Gastroesophageal sphincter (tissue), 4 donors: ENCODE results near the gene MPPED1. TPM values are rescaled to one million over a fixed set of nuclear protein-coding genes. Genes with fewer than 3 reads are reported as not detected.

Experiments used
- ATAC-seq: fragments of 150-250 bp; one replicate; pipeline ENCODE4 v1.9.1; 2016; ENCODE audit warnings: mild to moderate bottlenecking, moderate library complexity
- H3K27ac ChIP-seq, 4 donors: fragments of 200-600 bp; sonication (generic) in 3 of 4; 1 replicate in 3 of 4; 2 replicates in 1 of 4; pipeline ENCODE4 v1.5.1; 2016 to 2019
- H3K27me3 ChIP-seq: fragments of 200-600 bp; sonication (generic); one replicate; pipeline ENCODE4 v1.5.1; 2019
- H3K36me3 ChIP-seq, 2 donors: fragments of 200-600 bp; sonication (generic); one replicate each; pipeline ENCODE4 v1.5.1; 2019; ENCODE audit warnings: control low read depth in 1 of 2
- H3K4me1 ChIP-seq, 3 donors: fragments of 200-600 bp; sonication (generic); 1 replicate in 2 of 3; 2 replicates in 1 of 3; pipeline ENCODE4 v1.5.1; 2016 to 2019; ENCODE audit warnings: control low read depth in 2 of 3
- H3K4me3 ChIP-seq, 2 donors: fragments of 200-600 bp; sonication (generic); one replicate each; pipeline ENCODE4 v1.5.1; 2019; ENCODE audit warnings: mild to moderate bottlenecking in 1 of 2, moderate library complexity in 1 of 2
- H3K9me3 ChIP-seq, 3 donors: fragments of 200-600 bp; sonication (generic); one replicate each; pipeline ENCODE4 v1.5.1; 2017 to 2019; ENCODE audit warnings: control low read depth in 2 of 3
- EP300 ChIP-seq: sonication (generic); formaldehyde crosslinking; IDR thresholded peaks from one replicate; pipeline ENCODE4 v1.6.1; 2017; ENCODE audit warnings: antibody characterized with exemption, mild to moderate bottlenecking
- POLR2A ChIP-seq, 2 donors: fragments of 450-650 bp; IDR thresholded peaks; one replicate each; pipeline ENCODE4 v1.6.1; 2017; ENCODE audit warnings: antibody characterized with exemption in 2 of 2, mild to moderate bottlenecking in 2 of 2, moderate library complexity in 1 of 2
- POLR2AphosphoS5 ChIP-seq: sonication (generic); formaldehyde crosslinking; IDR thresholded peaks from one replicate; pipeline ENCODE4 v1.6.1; 2017; ENCODE audit warnings: antibody characterized with exemption
- WGBS, 2 donors: methylation state at CpG; one replicate each; pipeline ENCODE4 v1.1.5; 2018; ENCODE audit warnings: low coverage in 1 of 2; 5-methylcytosine and 5-hydroxymethylcytosine counted together
- total RNA-seq, 4 donors: library from RNA; depleted of rRNA; stranded (reverse); fragments of >200 nt; gene quantifications; one replicate each; pipeline ENCODE4 v1.1.0, GENCODE V29; 2016
- TF ChIP-seq, protein P1 (sequence below), 4 experiments: fragments of 200-600 bp in 2 of 4; fragments of 450-650 bp in 2 of 4; sonication (generic) in 1 of 4; IDR thresholded peaks; one replicate each; pipeline ENCODE4 v1.5.1; 2017 to 2019; ENCODE audit warnings: antibody characterized with exemption in 4 of 4, mild to moderate bottlenecking in 2 of 4, moderate library complexity in 2 of 4

The MPPED1 gene, protein sequence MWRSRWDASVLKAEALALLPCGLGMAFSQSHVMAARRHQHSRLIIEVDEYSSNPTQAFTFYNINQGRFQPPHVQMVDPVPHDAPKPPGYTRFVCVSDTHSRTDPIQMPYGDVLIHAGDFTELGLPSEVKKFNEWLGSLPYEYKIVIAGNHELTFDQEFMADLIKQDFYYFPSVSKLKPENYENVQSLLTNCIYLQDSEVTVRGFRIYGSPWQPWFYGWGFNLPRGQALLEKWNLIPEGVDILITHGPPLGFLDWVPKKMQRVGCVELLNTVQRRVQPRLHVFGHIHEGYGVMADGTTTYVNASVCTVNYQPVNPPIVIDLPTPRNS
- under 1 TPM in 1 of 4 donors, not detected in 3; 0.13 TPM for total RNA-seq

DNA sequence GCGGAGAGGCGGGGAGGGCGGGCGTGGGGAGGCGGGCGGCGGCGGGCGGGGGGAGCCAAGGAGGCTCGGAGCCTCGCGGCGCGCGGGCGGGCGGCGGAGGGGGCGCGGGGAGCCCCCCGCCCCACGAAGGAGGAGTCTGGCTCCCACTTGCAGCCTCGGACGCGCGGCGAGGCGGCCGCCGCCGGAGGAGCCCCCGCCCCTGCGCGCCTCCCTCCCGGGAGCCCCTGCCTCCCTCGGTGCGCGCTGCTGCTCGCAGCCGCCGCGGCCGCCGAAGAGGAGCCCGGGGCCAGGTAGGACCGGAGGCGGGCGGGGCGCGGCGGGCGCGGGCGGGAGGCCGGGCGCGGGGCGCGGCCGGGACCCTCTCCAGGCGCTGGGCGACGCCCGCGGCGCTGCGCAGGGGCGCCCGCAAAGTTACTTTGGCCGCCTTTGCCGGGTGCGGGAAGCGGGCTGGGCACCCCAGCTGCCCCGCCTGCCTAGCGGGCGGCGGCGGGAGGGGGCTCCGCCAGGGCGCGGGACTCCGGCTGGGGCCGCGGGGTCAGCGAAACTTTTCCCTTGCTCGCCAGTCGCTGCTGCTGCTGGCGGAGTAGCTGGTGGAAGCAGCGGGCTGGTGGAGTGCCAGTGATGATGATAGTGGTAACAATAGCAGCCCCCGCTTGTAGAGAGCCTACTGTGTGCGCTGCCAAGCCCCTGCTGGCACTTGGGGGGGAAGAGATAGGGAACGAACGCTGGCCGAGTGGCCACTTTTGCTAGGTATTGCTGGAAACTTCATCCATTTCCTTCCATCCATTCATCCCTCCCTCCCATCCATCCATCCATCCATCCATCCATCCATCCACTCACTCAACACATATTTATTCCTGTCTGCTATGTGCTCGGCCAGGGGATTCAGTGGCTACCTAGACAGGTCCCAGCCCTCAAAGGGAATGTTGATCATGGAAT lies at the start of gene MPPED1:
MPPED1 (plus strand) TSS at position 146 of the 939 bp plus-strand sequence. CDS start 12,972 bp downstream, outside the sequence.
- 0 to 22% methylated on average over 1 to 7 of the region's 95 CpGs for WGBS, 2 donors
- Histone ChIP-seq H3K4me3 (peak within 1 kb of the TSS in 1 of 2 donors; percentile 39), H3K27ac (no peak within 1 kb of the TSS), H3K36me3 (no peaks in the 10 kb centered on the region), H3K4me1 (peaks cover 0 to 12% (median 0%) of the 10 kb centered on the region in 3 donors), H3K9me3 (no peaks in the 10 kb centered on the region), H3K27me3 (peaks cover 82% of the 10 kb centered on the region)
- no peak for TF ChIP-seq POLR2A (IDR thresholded peaks at IDR 0.05)
- no peak for TF ChIP-seq POLR2AphosphoS5
- no peak for TF ChIP-seq EP300
- TF ChIP-seq, protein P1, sequence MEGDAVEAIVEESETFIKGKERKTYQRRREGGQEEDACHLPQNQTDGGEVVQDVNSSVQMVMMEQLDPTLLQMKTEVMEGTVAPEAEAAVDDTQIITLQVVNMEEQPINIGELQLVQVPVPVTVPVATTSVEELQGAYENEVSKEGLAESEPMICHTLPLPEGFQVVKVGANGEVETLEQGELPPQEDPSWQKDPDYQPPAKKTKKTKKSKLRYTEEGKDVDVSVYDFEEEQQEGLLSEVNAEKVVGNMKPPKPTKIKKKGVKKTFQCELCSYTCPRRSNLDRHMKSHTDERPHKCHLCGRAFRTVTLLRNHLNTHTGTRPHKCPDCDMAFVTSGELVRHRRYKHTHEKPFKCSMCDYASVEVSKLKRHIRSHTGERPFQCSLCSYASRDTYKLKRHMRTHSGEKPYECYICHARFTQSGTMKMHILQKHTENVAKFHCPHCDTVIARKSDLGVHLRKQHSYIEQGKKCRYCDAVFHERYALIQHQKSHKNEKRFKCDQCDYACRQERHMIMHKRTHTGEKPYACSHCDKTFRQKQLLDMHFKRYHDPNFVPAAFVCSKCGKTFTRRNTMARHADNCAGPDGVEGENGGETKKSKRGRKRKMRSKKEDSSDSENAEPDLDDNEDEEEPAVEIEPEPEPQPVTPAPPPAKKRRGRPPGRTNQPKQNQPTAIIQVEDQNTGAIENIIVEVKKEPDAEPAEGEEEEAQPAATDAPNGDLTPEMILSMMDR (IDR thresholded peaks at IDR 0.05): no peak
- ATAC-seq: no peak

DNA sequence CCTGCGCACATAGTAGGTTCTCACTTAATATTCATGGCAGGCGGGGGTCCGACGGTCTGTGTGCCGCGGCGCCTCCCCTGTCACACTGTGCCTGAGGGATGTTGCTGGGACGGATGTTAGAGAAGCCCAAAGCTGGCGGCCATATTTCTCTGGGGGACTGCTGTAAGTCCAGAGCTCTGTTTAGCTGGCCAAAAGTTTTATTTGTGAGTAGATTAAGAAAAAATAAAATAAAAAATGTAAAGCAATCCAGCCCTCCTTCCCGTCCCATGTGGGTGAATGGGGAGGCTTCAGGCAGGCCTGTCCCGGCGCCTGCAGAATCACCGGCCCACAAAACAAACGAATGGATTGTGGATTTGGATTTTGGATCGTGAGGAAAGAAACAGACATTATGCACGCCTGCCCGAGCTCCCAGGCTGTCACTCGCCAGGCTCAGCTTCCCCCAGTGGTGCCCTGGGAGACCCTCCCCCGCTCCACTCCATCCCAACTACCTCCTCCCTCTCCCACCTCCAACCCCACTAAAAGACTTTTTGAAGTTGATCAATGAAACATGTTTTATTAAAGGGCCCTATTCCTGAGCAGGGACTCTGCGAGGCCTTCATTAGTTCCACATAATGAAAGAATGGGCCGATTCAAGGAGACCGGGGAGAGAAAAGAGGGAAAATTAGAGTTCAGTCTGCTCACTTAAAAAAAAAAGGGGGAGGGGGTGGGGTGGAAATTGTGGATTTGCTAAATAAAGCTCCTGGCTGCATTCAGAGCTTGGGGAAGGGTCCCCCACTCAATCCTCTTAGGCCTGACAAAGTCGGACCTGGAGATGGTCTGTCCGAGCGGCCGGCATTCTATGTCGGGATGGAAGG lies 48.3 kb upstream of the MPPED1 start:
- ATAC-seq: no peak
- Histone ChIP-seq H3K27me3 (peaks cover 14% of the 10 kb centered on the region), H3K4me3 (no peak overlapping the region), H3K36me3 (no peaks in the 10 kb centered on the region), H3K4me1 (no peaks in the 10 kb centered on the region), H3K9me3 (no peaks in the 10 kb centered on the region), H3K27ac (no peak overlapping the region)
- TF ChIP-seq POLR2AphosphoS5 (no peak), EP300 (no peak), POLR2A (IDR thresholded peaks at IDR 0.05) (no peak)
- TF ChIP-seq, protein P1 (IDR thresholded peaks at IDR 0.05): no peak
- 64 to 79% methylated on average over 17 to 25 of the region's 27 CpGs for whole genome bisulfite sequencing, 2 donors

DNA sequence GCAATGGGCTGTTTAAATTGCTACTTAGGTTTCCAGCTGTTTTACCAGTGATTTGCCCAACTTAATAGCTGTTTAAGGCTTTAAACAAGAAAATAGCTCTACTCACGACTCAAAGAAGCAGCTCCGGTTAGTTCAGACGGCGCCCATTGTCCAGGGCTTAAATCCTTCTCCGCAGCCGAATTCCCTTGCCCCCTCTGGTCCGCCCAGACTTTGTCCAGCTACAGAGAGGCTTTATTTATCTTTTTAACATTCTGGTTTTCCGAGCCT lies 47.7 kb upstream of the MPPED1 start:
- ATAC-seq: no peak

DNA sequence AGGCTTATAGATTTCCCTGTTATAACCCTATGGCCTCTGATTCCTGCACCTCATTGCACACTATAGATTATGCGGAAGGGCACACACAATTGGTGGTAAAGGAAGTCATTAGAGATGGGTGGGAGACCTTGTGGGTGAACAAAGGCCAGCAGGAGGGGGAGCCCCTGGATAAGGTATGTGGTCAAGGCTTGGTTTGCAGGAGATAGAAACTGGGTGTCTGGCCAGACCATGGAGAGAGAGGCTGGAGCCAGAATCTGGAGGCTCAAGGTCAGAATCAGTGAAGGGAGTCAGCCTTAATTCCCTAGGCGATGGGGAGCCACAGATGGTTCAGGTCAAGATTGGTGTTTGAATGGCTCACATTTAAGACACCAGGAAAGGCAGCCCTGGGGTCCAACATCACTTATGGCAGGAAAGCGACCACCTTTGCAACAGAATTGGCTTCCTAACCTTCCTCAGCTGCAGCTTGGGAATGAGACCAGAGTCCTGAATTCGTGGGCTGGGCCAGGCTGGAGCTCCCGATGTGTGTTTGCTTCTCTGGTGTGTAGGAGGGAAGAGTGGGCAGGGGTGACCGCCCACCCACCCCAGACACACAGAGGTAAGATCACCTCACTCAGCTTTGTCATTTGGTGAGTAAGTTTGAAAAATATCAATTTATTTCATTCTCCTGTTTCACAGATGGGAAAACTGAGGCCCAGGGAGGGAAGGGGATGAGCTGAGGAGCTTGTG lies 45.9 kb upstream of the MPPED1 start:
- Histone ChIP-seq H3K9me3 (no peaks in the 10 kb centered on the region), H3K4me1 (peaks cover 0 to 9% (median 0%) of the 10 kb centered on the region in 3 donors), H3K27ac (no peak overlapping the region), H3K36me3 (no peaks in the 10 kb centered on the region), H3K4me3 (no peak overlapping the region), H3K27me3 (peaks cover 31% of the 10 kb centered on the region)
- no peak for TF ChIP-seq POLR2A (IDR thresholded peaks at IDR 0.05)
- TF ChIP-seq POLR2AphosphoS5: no peak
- TF ChIP-seq EP300: no peak
- TF ChIP-seq, protein P1 (IDR thresholded peaks at IDR 0.05): no peak
- ATAC-seq: no peak
- WGBS, 2 donors: 86 to 89% methylated on average over 1 to 4 of the region's 6 CpGs

More for the DNA sequence above, 47.7 kb upstream of the MPPED1 start:
- H3K27me3 ChIP-seq: peaks cover 15% of the 10 kb centered on the region
- no peak overlapping the region for H3K4me3 ChIP-seq
- no peaks in the 10 kb centered on the region for H3K9me3 ChIP-seq
- H3K4me1 ChIP-seq: no peaks in the 10 kb centered on the region
- no peaks in the 10 kb centered on the region for H3K36me3 ChIP-seq
- WGBS, 2 donors: 74 to 80% methylated on average over 8 of the region's 8 CpGs
- H3K27ac ChIP-seq: no peak overlapping the region
- TF ChIP-seq POLR2A (IDR thresholded peaks at IDR 0.05) (no peak), EP300 (no peak)
- TF ChIP-seq, protein P1 (IDR thresholded peaks at IDR 0.05): no peak
